HG03103 (cell line): Measurements from ENCODE around the gene DNAI2.

Experiments
- ATAC-seq: cut with Tn5 transposase; IDR thresholded peaks from one replicate; pipeline ENCODE4 v1.9.1; 2021; ENCODE audit warnings: low read depth; ENCODE audit not compliant: unreplicated experiment

DNAI2 gene

DNA sequence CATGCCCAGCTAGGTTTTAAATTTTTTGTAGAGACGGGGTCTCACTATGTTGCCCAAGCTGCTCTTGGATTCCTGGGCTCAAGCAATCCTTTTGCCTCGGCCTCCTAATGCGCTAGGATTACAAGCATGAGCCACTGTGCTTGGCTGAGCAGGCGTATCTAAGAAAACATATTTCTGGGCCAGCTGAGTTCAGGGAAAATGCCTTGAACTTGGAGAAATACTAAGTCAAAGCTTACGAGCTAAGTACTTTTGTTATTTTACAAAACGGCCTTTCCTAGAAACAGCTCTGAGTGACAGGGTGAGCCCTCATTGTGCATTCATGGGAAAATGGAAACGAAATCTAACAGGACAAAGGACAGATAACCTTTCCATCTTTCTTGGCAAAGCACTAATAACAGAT is 24.7 kb downstream of the DNAI2 start:
- no peak for ATAC-seq

DNA sequence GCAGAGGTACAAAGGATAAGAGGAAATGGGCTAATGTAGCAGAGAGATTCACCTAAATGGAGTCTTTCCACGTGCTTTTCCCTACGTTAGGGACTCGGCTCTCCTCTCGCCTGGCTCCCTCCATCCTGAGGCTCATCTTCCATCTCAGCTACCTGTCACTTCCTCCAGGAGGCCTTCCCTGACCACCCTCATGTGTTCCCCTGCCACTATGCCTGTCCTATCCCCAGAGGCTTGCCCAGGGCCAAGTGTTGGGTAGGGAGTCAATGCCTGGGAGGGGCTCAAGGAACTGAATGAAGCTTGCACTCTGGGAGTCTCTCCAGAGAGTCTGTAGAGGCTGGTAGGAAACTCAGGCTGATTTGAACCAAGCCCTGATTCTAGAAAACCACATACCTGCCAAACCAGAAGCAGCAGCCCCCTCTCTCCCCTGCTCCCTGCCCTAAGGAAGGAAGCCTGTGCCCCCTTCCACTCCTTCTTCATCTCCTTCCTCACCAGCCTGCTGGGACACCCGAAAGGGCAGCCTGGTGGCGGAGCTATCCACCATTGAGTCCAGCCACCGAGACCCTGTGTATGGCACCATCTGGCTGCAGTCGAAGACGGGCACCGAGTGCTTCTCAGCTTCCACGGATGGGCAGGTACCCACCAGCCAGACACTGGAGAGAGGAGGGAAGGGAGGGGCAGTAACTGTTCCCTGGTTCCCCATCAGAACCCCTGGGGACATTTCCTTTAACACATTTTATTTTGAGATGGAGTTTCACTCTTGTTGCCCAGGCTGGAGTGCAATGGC is 25.4 kb downstream of the DNAI2 start:
- ATAC-seq: no peak

DNA sequence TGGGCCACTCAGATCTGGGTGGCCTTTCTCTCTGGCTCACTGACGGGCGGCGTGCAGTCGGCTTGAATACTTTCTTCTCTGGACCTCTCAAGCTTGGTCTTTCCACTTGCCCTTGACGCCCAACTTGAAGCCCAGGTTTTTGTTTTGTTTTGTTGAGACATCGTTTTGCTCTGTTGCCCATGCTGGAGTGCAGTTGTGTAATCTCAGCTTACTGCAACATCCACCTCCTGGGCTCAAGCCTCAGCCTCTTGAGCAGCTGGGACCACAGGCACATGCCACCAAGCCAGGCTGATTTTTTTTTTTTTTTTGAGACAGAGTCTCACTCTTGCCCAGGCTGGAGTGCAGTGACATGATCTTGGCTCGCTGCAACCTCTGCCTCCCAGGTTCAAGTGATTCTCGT is 29.3 kb downstream of the DNAI2 start:
- ATAC-seq: no peak

DNA sequence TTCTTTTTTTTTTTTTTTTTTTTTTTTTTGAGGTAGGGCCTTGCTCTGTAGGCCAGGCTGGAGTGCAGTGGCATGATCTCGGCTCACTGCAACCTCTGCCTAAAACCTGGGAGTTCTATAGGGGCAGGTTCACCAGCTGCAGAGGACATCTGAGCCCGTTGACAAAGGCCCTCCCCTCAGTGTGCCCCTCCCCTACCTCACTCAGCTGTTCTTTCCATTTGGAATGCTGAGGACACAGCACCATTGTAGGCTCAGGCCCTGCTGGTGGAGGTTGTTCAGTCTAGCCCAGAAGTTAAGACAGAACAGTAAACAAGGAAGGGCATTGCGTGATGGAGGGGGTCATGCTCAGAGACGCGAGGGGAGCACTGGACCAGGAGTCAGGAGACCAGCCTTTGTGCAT is 30.1 kb downstream of the DNAI2 start:
- no peak for ATAC-seq

DNA sequence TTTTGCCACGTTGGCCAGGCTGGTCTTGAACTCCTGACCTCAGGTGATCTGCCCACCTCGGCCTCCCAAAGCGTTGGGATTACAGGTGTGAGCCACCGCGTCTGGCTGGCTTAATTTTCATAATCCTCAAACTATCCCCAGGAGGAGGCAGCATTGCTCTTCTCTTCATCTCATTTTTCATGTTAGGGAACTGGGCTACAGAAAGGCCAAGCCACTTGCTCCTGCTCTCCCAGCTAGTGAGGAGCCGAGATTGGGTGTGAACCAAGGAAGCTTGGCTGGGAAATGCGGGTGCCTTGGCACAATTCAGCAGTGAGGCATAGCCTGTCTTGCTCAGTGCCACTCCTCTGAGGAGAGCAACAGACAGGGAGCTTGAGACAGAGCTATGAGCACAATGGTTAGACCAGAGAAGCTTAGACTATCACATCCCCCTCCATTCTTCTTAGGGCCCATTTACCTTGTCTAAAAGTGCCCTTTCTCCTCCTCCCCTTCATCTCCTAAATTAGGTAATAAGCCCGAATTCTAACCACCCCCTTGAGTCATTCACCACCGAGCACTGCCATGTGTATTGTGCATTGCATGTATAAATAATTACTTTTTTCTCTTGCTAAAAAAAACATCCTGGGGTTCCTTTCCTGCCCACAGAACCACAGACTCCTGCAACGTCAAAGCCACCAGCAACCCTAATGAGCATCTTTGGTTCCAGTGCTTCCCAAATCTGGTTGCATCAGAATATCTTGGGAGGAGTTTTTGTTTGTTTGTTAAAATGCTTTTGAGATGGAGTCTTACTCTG is 32.0 kb downstream of the DNAI2 start:
- no peak for ATAC-seq

DNA sequence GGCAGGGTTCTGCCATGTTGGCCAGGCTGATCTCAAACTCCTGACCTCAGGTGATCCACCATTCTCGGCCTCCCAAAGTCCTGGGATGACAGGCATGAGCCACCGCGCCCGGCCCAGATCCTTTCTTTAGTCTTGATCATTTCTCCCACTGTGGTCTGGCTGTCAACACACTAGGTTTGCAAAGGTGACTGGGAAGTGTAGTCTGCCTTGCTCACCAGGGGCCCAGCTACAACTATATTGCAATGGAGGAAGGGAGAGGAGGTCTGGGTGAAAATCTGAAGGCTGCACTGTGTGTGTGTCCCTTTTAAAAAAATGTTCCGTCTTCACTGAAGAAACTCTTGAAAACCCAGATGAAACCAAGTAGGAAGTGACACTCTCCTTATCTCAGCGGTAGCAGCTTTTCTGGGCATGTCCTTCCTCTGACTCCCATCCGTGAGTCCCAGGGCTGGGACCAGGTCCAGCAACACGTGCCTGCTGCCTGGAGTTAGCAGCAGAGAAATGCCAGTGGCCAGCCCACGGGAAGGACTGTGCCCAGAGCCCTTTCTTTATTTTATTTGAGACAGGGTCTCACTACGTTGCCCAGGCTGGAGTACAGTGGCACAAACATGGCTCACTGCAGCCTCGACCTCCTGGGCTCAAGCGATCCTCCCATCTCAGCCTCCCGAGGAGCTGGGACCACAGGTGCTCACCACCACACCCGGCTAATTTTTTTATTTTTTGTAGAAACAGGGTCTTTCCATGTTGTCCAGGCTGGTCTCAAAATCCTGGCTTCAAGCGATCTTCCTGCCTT is 34.1 kb downstream of the DNAI2 start:
- no peak for ATAC-seq

DNA sequence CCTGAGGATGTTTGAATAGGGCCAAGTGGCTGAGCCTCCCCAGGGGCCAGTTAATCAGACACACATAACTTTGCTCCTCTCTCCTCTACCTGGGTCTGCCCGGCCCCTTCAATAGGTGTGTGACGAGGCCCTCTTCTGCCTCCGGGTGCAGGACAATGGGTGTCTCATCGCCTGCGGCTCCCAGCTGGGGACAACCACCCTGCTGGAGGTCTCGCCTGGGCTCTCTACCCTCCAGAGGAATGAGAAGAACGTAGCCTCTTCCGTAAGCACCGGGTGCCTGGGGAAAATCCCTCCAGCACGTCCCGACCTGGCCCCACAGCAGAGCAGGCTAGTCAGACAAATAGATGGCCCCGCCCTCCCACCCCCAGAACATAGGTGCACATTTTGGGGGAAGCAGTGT is 35.9 kb downstream of the DNAI2 start:
- no peak for ATAC-seq

DNA sequence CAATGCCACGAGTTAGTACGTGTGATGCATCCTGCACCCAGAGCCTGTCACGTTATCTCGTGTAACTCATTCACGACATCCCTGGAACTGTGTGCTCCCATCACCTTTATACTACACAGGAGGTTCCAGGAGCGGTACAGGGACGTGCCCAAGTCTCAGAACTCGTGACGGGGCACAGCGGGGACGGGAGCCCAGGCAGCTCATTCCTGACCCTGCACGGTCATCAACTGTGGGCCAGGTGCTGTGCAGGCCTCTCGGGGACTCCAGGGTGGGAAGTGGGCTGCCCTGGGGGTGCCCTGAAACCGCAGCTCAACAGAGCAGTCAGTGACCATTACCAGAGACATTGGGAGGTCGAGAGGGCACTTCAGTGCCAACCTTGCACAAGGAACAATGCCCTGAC is 40.8 kb downstream of the DNAI2 start:
- ATAC-seq: no peak

DNA sequence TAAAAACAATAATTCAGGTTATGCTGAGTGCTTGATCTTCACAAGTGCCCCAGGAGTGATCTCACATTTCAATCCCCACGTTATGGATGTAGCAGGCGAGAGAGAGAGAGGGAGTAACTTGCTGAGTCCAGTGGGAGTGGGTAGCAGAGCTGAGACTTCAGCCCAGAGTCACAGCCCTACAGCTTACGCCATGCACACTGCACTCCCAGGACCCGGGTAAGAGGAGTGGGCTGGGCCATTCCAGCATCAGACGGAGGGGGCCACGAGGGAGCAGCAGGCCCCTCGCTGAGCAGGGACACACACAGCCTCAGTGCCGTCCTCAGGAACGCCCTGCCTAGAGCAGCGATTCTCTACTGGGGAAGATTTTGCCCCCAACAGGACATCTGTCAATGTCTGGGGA is 42.2 kb downstream of the DNAI2 start:
- ATAC-seq: no peak

DNA sequence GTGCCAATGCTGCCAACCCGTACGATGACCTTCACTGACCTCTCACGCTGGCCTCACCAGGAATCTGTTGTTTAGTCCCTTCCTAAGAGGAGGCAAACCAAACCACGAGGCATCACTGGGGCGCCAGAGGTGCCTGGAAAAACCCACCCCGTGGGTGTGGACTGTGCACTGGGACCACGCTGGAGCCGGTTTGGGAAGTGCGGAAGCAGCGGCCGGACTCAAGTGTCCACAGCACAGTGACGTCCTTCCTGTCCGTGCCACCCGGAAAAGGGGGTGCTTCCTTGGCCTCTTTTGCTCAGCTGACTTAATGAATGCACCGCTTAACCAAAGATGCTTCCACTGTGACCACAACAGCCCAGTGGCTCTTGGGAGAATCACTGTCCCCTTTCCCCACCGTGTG is 43.0 kb downstream of the DNAI2 start:
- no peak for ATAC-seq

DNA sequence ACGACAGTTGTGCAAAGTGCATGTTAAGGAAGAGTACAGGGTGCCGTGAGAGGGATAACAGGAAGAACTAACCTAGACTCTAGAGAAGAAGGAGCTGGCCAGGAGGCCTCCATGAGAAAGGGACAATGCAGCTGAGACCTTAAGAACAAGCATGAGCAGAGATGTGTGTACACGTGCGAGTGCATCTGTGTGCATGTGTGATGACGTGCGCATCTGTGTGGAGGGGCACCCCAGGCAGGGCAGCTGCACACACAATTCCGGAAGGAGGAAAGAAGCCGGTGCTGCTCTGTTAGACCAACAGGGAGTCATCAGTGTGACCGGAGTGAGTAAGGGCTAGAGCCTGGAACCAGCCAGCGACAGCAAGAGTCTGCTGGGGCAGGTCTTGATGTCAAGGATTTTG is 44.4 kb downstream of the DNAI2 start:
- no peak for ATAC-seq

DNA sequence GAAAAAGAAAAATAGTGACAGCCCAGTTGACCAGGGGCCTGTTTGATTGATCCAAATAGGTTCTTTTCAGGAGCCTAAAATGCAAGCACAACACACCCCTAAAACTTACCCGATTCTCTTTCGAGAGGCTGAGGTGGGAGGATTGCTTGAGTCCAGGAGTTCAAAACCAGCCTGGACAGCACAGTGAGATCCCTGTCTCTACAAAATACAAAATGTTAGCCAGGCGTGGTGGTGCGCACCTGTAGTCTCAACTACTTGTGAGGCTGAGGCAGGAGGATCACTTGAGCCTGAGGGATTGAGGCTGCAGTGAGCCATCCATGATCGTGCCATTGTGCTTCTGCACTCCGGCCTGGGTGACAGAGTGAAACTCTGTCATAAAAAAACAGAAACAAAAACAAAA is 50.5 kb downstream of the DNAI2 start:
- no peak for ATAC-seq

DNA sequence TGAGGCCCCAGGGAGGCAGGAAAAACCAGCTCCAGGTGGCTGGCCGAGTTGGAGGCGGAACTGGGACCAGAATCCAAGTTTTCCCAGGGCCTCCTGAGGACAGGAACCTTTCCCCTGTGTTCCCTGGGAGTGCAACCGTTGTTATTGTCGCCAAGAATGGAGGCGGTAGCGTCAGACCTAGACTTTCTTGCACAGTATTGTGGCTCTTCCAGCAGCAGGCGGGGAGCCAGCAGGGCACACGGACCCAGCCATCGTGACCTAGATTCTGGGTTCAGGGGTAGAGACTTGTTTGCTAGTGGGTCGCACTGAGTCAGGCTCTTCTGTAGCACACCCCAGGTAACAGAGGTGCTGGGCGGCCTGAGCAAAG is 51.3 kb downstream of the DNAI2 start:
- no peak for ATAC-seq

DNA sequence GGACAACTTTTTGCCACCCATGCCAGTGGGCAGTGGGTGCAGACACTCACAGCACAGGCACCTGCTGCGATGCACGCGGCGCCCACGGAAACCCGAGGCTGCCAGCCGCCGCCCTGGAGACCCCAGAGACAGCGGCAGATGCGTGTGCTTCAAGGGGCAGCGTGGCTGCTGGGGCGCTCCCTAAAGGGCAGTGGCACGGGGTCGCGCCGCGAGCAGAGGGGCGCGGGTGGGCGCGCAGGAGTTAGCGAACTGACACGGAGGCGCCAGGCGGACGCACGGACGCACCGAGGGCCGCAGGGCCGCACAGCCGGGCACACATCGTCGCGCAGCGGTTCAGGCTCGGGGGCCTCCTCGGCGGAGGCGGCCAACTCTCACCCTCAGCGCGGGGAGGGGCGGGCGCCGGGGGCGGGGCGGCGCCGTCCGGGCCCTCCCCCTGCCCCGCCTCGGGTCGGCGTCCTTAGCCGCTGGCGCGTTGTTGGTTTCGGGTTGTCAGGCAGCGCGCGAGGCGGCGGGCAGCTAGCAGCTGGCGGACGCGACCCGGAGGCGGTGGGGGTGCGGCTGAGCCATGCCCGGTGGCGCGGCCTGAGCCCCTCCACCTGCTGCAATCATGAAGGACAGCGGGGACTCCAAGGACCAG is 51.8 kb downstream of the DNAI2 start, which contains the start of gene KIF19:
Gene KIF19 (plus strand): TSS at position 484 of the 637 bp plus-strand sequence. CDS start 124 bp downstream, at position 608.
- no peak for ATAC-seq

DNA sequence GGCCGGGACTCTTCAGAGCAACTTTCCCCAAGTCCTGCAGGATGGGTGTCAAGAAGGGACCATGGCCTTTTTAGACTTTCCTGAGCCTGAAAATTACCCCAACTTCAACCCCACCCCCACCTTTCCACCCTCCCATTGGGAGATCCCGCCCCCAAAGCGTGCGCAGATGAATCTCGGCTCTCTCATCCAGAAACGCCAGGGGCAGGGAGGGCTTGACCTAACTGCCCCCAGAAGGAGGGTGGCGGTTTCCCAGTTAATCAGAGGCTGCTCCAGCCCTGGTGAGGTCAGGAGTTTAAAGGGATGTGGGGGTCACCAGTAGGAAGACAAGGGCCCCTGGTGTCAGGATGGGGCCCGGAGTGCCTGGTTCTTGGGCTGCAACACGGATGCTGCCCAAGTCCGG is 52.5 kb downstream of the DNAI2 start:
- no peak for ATAC-seq

DNA sequence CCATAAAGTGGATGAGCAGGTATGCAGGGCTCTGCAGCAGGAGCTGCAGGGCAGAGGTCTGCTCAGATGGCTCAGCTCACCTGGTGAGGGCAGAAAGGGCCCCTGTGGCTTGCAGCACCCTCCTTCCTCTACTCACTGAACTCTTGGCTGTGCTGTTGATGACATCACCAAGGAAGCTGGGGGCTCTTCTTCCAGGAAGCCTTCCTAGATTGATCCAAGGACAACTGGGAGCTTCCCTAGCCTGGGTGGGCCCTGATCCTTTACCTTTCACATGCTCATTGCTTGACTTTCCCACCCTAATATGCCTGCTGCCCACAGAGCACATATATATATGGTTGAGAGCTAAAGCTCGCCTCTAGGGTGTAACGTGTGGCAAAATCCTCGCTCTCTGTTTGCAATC is 54.5 kb downstream of the DNAI2 start:
- ATAC-seq: no peak

DNA sequence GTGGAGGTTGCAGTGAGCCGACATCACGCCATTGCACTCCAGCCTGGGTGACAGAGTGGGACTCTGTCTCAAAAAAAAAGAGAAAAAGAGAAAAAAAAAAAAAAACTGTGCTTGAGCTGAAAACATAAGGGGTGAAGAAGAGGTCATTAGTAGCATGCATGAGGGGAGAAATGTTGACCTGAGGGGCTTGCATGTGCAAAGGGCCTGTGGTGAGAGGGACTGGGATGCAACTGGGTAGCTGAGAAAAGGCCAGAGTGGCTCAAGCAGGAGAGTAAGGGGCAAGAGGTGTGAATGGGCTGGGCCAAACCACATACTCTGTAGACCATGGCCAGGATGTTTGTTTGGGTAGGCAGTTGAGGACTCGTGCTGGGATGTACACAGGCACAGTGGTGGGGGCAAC is 55.3 kb downstream of the DNAI2 start:
- ATAC-seq: no peak

DNA sequence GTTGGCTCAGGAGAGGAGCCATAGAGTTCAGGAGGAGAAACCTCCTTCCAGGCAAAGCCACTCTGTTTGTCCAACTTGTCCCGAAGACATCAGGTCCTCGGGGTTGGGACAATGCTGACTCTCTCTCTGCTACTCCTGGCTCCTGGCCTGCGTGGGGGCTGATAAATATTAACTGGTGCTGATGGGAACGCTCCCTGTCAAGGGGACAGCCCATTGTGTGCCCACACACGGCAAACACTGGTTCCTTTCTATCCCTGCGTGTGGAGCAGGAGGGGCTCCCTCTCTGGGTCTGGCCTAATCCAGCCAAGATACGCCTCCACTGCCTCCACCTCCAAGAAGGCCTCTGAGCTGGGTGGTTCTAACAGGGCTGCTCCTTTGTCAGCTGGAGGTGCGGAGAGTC is 56.4 kb downstream of the DNAI2 start:
- no peak for ATAC-seq

DNA sequence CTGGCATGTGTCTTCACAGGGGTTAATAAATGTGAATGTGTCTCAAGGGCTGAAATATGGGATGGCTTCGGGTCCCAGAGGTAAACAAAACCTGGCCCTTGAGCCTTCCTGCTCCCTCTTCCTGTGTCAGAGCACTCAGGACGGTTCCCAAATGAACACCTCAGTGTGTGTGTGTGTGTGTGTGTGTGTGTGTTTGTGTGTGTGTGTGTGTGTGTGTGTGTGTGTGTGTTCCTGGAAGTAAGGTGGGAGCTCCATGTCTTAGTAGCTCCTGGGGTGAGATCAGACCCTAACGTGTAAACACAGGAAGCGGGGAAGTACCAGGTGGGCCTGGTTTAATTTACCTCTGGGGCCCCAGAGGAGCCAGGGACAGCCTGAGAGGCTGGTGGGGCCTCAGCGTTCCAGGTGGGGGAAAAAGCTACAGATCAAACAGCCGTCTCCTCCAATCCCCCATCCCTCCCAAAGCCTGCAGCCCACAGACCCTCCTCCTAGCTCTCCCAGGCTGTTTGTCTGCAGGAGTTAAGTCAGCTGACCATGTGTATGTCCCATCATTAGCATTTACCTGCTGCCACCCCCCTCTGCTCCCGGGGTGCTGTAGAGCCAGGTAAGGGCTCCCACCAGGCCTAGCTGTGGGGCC is 58.1 kb downstream of the DNAI2 start:
- no peak for ATAC-seq

DNA sequence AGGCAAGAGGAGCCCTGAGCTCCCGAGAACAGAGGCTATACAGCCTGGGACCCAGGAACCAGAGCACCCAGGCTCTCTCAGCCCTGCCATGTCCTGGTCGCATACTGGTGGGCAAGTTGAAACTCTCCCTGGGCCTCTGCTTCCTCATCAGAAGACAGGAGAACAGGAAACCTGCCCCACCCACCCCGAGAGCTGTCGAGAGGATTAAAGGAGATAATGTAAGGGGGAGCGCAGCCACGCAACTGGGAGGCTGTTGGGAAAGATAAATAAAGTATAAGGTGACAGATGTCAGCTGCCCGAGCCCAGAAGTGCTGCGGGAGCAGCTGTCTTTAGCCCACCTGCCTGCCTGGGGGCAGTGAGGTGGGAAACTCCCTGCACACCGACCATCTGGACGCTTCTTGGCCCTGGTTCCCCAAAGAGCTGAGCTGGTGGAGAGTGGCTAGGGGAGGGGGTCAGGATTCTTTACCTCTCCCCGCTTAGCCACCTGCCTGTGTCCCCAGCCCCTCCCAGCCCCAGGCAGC is 58.8 kb downstream of the DNAI2 start:
- no peak for ATAC-seq
